ENCODE measurements around the gene GALNT2.

Gene GALNT2

GRCh38 chr1:230073371-230074035, 6.5 kb downstream of the GALNT2 start:
- no peak for DNase-seq

GRCh38 chr1:230074270-230074669, 7.2 kb downstream of the GALNT2 start:
- DNase-seq: no peak

GRCh38 chr1:230074762-230075161, 7.7 kb downstream of the GALNT2 start:
- no peak for DNase-seq

GRCh38 chr1:230076121-230076520, 9.1 kb downstream of the GALNT2 start:
- no peak for DNase-seq

- DNase-seq: no peak
These were observed 10.0 kb downstream of the GALNT2 start for GRCh38 chr1:230077011-230077410.

- no peak for DNase-seq
These were observed 10.6 kb downstream of the GALNT2 start for GRCh38 chr1:230077436-230078213.

GRCh38 chr1:230079199-230080024, 12.4 kb downstream of the GALNT2 start:
- DNase-seq: no peak

GRCh38 chr1:230080822-230081221, 13.8 kb downstream of the GALNT2 start:
- no peak for DNase-seq

GRCh38 chr1:230081751-230082150, 14.7 kb downstream of the GALNT2 start:
- DNase-seq: no peak

- DNase-seq: no peak
These were observed 15.2 kb downstream of the GALNT2 start for GRCh38 chr1:230082211-230082610.

GRCh38 chr1:230083053-230083452, 16.0 kb downstream of the GALNT2 start:
- DNase-seq: no peak

- DNase-seq: no peak
These were observed 16.8 kb downstream of the GALNT2 start for GRCh38 chr1:230083746-230084407.

- no peak for DNase-seq
These were observed 17.6 kb downstream of the GALNT2 start for GRCh38 chr1:230084408-230085177.

GRCh38 chr1:230085178-230085515, 18.1 kb downstream of the GALNT2 start:
- no peak for DNase-seq

GRCh38 chr1:230086151-230086550, 19.1 kb downstream of the GALNT2 start:
- no peak for DNase-seq

- no peak for DNase-seq
These were observed 20.1 kb downstream of the GALNT2 start for GRCh38 chr1:230087028-230087716.

- DNase-seq: no peak
These were observed 20.7 kb downstream of the GALNT2 start for GRCh38 chr1:230087717-230088105.

GRCh38 chr1:230090194-230090711, 23.2 kb downstream of the GALNT2 start:
- DNase-seq: no peak

GRCh38 chr1:230091473-230092231, 24.6 kb downstream of the GALNT2 start:
- DNase-seq: no peak

- DNase-seq: no peak
These were observed 27.7 kb downstream of the GALNT2 start for GRCh38 chr1:230094746-230095145.

GRCh38 chr1:230095938-230096337, 28.9 kb downstream of the GALNT2 start:
- no peak for DNase-seq
